Stimulated activated memory B cell treated with anti-CD40 and anti-IgM and Interleukin-4, amounts not matched to agents 10 μg/mL and 1 μg/mL and 100 μg/mL, for 72 hours (primary cell): Measurements from ENCODE around the gene VARS1.
"Not testable (repeated sequence)": the region's sequence is repeated elsewhere in the genome, so short reads cannot be mapped to it uniquely, and the experiment has no call there.

ENCODE experiments used
- ATAC-seq: fragments of 150-1000 bp; cut with Tn5 transposase; 2 replicates; pipeline ENCODE4 v1.10.0; 2021
- H3K27ac Mint-ChIP-seq: one replicate; pipeline ENCODE4 v1.8.0; 2022; ENCODE audit warnings: mild to moderate bottlenecking, mixed read lengths
- H3K27me3 Mint-ChIP-seq: one replicate; pipeline ENCODE4 v1.8.0; 2022; ENCODE audit warnings: mixed read lengths
- H3K36me3 Mint-ChIP-seq: one replicate; pipeline ENCODE4 v1.8.0; 2022; ENCODE audit warnings: mixed read lengths
- H3K4me1 Mint-ChIP-seq: one replicate; pipeline ENCODE4 v1.8.0; 2022; ENCODE audit warnings: mixed read lengths
- H3K4me3 Mint-ChIP-seq: one replicate; pipeline ENCODE4 v1.8.0; 2022; ENCODE audit warnings: mild to moderate bottlenecking, moderate library complexity, mixed read lengths
- H3K9me3 Mint-ChIP-seq: one replicate; pipeline ENCODE4 v1.8.0; 2022; ENCODE audit warnings: mixed read lengths

VARS1 gene

DNA sequence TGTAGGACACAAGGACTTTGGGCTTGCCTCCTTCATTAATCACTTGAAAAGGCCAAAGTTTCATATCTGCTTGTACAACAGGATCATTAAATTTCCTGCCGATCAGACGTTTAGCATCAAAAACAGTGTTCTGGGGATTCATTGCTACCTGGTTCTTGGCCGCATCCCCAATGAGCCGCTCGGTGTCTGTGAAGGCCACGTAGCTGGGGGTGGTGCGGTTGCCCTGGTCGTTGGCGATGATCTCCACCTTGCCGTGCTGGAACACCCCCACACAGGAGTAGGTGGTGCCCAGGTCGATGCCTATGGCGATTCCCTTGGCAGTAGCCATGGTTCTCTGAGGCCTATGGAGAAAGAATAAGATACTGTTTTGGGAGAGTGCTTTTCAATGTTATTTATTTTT lies 16.1 kb upstream of the VARS1 start:
- Mint-ChIP-seq H3K4me3 (no peak overlapping the region), H3K36me3 (peaks cover 12% of the 10 kb centered on the region), H3K9me3 (no peaks in the 10 kb centered on the region), H3K4me1 (peaks cover 26% of the 10 kb centered on the region), H3K27ac (no peak overlapping the region), H3K27me3 (no peaks in the 10 kb centered on the region)
- no peak for ATAC-seq

DNA sequence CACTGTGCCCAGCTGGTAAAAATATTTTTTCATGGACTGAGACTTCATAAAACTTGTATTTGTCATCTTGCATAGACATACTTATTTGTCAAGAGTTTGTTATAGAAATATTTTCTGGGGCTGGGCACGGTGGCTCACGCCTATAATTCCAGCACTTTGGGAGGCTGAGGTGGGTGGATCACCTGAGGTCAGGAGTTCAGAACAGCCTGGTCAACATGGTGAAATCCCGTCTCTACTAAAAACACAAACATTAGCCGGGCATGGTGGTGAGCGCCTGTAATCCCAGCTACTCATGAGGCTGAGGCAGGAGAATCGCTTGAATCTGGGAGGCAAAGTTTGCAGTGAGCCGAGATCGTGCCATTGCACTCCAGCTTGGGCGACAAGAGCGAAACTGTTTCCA lies 13.0 kb upstream of the VARS1 start:
- H3K9me3 Mint-ChIP-seq, ATAC-seq, H3K27ac Mint-ChIP-seq, H3K4me3 Mint-ChIP-seq, H3K27me3 Mint-ChIP-seq: not testable (repeated sequence)
- peaks cover 12% of the 10 kb centered on the region for H3K36me3 Mint-ChIP-seq
- H3K4me1 Mint-ChIP-seq, result peaks cover 31% of the 10 kb centered on the region

DNA sequence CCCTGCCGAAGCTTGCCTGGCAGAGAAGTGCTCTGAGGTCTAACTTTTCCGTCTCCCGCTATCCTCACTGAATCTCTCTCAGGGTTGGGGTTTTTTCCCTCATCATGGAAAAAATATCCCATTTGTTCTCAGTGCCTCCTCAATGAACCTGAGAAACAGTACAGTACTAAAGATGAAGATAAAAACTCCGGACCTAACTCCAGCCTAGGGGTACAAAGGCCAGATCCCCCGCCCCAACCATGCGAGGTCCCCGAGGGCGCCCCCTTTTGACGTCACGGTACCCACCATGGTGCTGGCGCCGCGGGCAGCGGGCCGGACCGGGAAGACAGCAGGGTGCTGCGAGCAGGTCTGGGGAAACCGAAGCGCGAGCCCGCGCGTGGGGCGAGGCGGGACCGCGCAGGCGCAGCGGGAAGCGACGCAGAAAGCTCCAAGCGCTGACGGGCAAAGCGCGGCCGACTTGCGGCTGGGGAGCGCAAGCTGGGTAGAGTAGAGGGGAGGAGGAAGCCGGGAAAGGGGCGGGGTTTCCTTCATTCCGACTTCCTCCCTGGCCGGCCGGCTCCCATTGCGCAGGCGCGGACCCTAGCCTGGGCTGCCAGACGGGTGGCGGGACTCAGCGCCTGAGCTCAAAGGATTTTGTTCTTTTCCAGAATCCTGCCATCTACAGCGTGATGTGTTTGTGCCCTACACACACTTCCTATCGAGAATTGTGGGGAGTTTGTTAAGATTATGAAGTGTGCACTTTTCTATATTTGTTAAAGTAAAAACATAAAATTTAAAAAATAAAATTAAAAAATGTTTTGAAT lies 11.1 kb upstream of the VARS1 start, which contains the start of gene LSM2:
TSS of gene LSM2 (minus strand) at position 497 of the 803 bp plus-strand sequence. CDS start at position 288, 209 bp downstream.
- Mint-ChIP-seq H3K27me3 (no peaks in the 10 kb centered on the region), H3K4me1 (peaks cover 24% of the 10 kb centered on the region), H3K36me3 (peaks cover 19% of the 10 kb centered on the region), H3K27ac (peak within 1 kb of the TSS; percentile 99), H3K4me3 (peak within 1 kb of the TSS; percentile 98), H3K9me3 (no peaks in the 10 kb centered on the region)
- ATAC-seq, result peak; percentile 98

DNA sequence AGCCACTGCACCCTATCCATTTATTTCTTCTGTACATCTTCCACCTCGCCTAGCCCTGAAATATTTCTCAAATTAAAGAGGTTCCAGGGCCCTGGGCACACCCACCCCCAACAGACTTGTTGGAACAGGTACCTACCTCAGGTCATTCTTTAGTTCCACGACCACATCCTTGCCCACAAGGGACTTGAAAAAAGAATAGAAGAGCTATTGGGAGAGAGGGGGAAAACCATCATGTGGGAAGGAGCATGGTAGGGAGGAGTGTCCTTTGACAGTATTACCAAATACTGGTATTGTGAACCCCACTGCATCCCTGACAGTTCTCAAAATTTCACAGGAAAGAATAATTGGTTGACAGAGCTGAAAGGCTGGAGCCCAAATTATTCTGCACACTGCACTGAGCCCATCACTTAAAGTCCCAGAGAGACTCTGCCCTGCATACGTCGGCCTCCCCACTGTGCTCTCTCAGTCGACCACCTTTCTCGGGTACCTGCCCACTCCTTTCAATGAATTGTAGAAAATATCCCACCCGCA lies 10.5 kb upstream of the VARS1 start:
- peak overlapping the region; percentile 99 for H3K27ac Mint-ChIP-seq
- H3K4me1 Mint-ChIP-seq, result peaks cover 24% of the 10 kb centered on the region
- peak; percentile 34 for ATAC-seq
- peak overlapping the region; percentile 98 for H3K4me3 Mint-ChIP-seq
- H3K27me3 Mint-ChIP-seq, result no peaks in the 10 kb centered on the region
- peaks cover 19% of the 10 kb centered on the region for H3K36me3 Mint-ChIP-seq
- H3K9me3 Mint-ChIP-seq, result no peaks in the 10 kb centered on the region

DNA sequence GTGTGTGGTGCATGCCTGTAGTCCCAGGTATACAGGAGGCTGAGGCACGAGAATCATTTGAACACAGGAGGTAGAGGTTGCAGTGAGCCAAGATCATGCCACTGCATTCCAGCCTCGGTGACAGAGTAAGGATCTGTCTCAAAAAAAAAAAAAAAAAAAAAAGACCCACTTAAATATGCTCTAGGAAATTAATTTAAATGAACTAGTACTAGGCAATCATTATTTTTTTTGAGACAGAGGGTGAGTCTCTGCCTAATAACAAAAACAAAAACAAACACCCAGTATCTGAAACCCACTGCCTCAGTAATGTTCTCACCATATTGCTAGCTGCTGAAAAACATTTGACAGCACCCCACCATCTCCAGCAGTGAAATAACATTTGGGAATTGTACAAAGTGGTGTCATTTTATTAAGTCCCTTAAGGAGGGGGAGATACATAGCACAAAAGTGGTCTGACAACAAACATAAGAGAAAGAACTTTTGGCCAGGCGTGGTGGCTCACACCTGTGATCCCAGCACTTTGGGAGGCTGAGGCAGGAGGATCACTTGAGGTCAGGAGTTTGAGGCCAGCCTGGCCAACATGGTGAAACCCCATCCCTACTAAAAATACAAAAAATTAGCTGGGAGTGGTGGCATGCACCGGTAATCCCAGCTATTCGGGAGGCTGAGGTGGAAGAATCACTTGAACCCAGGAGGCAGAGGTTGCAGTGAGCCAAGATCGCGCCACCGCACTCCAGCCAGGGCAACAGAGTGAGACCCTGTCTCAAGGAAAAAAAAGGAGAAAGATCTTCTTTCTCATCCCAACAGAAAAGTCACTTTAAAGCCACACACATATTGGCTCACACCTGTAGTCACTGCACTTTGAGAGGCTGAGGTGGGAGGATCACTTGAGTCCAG lies 5.7 kb upstream of the VARS1 start:
- ATAC-seq, H3K9me3 Mint-ChIP-seq, H3K36me3 Mint-ChIP-seq, H3K27ac Mint-ChIP-seq, H3K4me3 Mint-ChIP-seq, H3K27me3 Mint-ChIP-seq: not testable (repeated sequence)
- H3K4me1 Mint-ChIP-seq, result peaks cover 30% of the 10 kb centered on the region

DNA sequence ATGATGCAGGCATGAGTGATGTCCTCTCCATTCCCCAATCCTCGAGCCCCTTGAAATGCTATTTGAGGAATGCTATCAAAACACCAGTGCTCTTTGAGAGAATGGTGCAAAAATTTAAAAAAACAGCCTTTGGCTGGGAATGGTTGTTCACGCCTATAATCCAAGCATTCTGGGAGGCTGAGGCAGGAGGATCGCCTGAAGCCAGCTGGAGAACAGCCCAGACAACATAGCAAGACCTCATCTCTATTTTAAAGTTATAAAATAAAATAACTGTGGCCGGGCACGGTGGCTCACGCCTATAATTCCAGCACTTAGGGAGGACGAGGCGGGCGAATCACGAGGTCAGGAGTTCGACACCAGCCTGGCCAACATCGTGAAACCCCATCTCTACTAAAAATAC lies 4.2 kb upstream of the VARS1 start:
- Mint-ChIP-seq H3K27me3 (no peaks in the 10 kb centered on the region), H3K4me1 (peaks cover 22% of the 10 kb centered on the region), H3K36me3 (peaks cover 7% of the 10 kb centered on the region), H3K4me3 (no peak overlapping the region), H3K9me3 (no peaks in the 10 kb centered on the region), H3K27ac (no peak overlapping the region)
- ATAC-seq, result no peak

DNA sequence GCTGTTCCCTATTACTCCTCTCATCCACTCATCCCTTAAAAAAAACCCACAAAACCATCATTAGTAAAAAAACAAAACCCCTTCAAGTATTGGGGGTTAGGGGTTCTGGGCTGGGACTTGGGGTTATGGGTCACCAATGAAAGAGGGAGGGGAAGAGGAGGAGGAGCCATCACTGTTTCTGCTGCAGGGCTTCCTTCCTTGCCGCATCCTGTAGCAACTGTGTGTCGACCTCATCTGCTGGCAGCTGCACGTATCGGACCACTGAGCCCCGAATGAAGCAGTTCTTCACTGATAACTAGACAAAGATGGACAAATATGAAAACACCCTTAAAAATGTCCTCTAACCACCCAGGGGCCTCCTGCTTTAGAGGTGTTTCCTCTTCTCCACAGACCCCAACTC lies 2.0 kb upstream of the VARS1 start:
- H3K27ac Mint-ChIP-seq, result peak overlapping the region; percentile 37
- peaks cover 36% of the 10 kb centered on the region for H3K4me1 Mint-ChIP-seq
- no peak for ATAC-seq
- H3K36me3 Mint-ChIP-seq, result peaks cover 3% of the 10 kb centered on the region
- H3K27me3 Mint-ChIP-seq, result no peaks in the 10 kb centered on the region
- H3K4me3 Mint-ChIP-seq, result no peak overlapping the region
- H3K9me3 Mint-ChIP-seq, result no peaks in the 10 kb centered on the region

DNA sequence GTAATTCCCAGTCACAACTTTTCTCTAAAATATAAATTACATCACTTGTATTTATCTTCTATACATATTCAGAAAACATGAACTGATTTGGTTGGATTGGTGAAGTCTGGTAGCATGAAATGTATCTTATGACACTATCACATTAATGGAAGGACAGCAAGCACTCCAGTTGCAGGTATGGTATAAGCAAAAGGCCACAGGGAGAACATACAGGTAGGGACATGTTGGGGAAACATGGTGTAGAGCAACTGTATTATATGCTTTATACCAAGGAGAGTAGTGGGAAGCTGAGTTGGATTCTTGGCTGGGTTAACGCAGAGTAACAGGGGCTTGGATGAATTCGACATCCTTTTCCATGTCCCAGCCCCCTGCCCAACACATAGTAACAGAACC lies 1.4 kb upstream of the VARS1 start:
- Mint-ChIP-seq H3K27ac (peak overlapping the region; percentile 96), H3K36me3 (peaks cover 9% of the 10 kb centered on the region), H3K27me3 (no peaks in the 10 kb centered on the region), H3K9me3 (no peaks in the 10 kb centered on the region), H3K4me1 (peaks cover 42% of the 10 kb centered on the region), H3K4me3 (no peak overlapping the region)
- no peak for ATAC-seq

DNA sequence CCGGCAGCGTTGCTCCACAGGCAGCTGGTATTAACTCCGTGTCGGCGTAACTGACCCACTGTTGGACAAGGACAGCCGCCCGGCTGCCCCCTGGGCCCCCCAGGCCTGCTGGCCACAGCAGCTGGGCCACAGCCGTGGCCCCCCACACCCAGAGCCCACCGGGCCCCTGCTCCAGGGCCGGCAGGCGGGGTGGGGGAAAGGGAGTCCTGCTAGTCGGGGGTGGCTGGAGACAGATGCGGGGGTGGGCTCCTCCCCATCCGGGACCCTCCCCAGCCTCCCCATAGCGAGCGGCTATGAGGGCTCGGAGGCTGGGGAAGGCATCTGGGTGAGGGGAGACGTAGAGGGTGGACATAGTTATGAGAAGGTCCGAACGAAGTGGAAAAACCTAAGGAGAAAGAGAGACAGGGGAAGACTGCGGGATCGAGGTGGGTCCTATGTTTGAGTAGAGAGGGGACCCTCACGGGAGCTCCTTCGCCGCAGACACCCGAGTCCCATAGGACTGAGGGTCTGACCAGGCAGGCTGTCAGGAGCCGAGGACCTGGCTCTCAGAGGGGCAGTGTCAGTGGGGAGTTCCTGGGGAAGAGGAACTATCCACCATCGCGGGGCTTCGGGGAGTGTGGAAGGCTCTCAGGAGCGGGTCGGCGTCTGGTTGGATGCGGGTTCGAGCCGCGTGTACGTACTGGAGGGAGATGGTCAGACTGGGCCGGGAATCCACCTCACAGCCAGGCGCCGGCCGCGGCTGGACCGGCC lies 511 bp downstream of the VARS1 start:
- ATAC-seq, result peak; percentile 17
- Mint-ChIP-seq H3K4me3 (peak overlapping the region; percentile 84), H3K9me3 (no peaks in the 10 kb centered on the region), H3K4me1 (peaks cover 61% of the 10 kb centered on the region), H3K27me3 (no peaks in the 10 kb centered on the region), H3K27ac (peak overlapping the region; percentile 96), H3K36me3 (peaks cover 26% of the 10 kb centered on the region)

DNA sequence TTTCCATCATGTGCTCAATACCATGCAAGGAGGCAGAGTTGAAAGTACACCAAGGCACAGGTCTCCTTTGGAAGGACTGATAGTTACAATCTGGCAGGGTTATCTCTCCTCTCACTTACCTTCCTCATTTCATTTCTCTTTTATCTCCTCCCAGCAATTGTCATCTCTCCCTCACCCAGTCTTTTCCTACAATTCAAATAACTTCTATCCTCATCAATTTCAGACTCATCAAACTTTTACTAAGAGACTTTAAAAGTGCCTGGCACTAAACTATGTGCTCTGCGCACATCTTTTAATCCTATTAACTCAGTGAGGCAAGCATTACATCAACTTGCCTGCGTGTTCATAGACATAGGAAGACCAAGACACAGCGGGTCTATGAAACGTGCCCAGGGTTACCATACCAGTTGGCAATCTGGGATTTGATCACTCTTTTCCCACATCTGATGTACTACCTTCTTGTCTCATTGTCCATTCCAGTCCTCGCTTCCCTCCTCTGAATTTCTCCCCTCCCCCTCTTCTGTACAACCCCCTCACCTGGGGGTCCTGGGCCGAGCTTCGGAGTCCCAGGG lies 1.2 kb downstream of the VARS1 start:
- Mint-ChIP-seq H3K36me3 (peaks cover 33% of the 10 kb centered on the region), H3K9me3 (no peaks in the 10 kb centered on the region), H3K27ac (peak overlapping the region; percentile 96), H3K4me1 (peaks cover 68% of the 10 kb centered on the region), H3K27me3 (no peaks in the 10 kb centered on the region), H3K4me3 (peak overlapping the region; percentile 84)
- ATAC-seq, result no peak

DNA sequence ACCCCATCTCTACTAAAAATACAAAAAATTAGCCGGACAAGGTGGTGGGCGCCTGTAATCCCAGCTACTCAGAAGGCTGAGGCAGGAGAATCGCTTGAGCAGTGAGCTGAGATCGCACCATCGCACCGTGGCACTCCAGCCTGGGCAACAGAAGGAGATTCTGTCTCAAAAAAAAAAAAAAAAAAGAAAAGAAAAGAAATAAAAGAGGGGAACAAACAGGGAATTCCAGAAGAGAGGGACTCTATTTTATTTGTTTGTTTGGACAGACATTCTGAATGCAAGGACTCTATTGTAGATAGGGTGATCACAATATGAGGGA lies 1.7 kb downstream of the VARS1 start:
- Mint-ChIP-seq H3K4me3 (peak overlapping the region; percentile 84), H3K27ac (peak overlapping the region; percentile 96), H3K4me1 (peaks cover 73% of the 10 kb centered on the region), H3K36me3 (peaks cover 33% of the 10 kb centered on the region)
- not testable (repeated sequence) for ATAC-seq, H3K9me3 Mint-ChIP-seq, H3K27me3 Mint-ChIP-seq

DNA sequence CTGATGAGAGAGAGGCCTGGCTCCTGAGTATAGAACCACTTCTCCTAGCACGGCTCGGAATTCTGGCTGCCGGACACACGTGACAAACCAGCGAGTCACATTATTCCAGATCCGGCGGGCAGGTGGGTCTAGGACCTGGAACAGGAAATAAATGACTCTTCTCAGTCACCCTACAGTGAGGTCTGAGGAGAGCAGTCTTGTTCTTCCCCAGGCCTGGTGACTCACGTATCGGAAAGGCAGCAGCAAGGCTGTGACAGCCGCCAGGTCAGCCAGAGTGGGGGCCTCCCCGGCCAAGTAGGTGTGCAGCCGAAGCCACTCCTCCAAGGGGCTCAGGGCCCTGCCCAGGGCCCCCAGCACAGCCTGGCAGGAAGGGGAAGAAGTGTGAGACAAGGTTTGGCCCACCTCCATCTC lies 2.8 kb downstream of the VARS1 start:
- H3K4me1 Mint-ChIP-seq, result peaks cover 66% of the 10 kb centered on the region

DNA sequence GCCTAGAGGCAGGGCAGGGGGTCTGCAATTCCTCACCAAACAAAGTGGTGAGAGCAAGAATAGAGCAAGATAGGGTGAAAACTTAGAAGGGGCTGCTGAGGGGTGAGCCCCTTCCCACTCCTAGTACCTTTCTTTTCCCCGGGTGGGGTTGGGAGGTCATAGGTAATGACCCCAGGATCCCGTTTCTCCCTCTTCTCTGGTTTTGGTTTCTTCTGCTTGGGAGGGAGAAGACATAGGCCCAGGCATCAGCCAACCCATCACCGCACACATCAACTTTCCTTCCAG lies 3.5 kb downstream of the VARS1 start:
- no peak overlapping the region for H3K4me3 Mint-ChIP-seq
- H3K36me3 Mint-ChIP-seq, result peaks cover 33% of the 10 kb centered on the region
- ATAC-seq, result no peak
- H3K27me3 Mint-ChIP-seq, result no peaks in the 10 kb centered on the region
- peaks cover 59% of the 10 kb centered on the region for H3K4me1 Mint-ChIP-seq
- no peaks in the 10 kb centered on the region for H3K9me3 Mint-ChIP-seq
- peak overlapping the region; percentile 96 for H3K27ac Mint-ChIP-seq

More for the DNA sequence above, 2.8 kb downstream of the VARS1 start:
- Mint-ChIP-seq H3K27ac (peak overlapping the region; percentile 96), H3K36me3 (peaks cover 33% of the 10 kb centered on the region), H3K9me3 (no peaks in the 10 kb centered on the region), H3K4me3 (peak overlapping the region; percentile 35), H3K27me3 (no peaks in the 10 kb centered on the region)
- ATAC-seq, result no peak

DNA sequence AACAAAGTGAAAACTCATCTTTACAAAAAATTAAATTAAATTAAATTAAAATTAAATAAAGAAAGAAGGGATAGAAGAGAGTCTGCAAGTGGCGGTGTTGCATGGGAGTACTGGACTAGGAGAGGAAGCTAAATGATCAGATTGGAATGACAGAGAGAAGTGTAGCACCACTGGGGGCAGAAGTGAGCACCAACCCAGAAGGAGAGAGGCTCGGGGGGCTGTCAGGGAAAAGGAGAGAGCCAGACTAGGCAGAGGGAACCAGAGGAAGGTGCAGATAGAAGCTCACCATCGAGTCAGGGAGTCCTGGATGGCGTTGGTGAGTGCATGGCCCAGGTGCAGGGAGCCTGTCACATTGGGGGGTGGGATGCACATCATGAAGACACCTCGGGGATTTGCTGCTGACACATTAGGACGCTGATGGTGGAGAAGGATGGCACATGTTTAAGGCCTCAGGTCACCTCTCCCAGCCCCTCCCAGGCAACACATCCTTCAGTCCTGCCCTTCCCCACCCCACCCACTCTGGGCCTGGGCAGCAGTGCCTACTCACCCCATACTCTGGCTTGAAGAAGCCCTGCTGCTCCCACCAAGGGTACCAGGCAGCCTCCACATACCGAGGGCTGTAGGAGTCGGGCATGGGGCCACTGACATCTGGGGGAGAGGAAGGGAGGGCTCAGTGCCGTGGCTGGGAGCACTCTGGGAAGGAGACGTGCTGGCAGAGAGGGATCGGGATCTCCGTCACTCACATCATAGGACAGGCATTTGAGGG lies 4.0 kb downstream of the VARS1 start:
- no peak for ATAC-seq
- Mint-ChIP-seq H3K4me1 (peaks cover 59% of the 10 kb centered on the region), H3K27me3 (no peaks in the 10 kb centered on the region), H3K4me3 (no peak overlapping the region), H3K9me3 (no peaks in the 10 kb centered on the region), H3K36me3 (peaks cover 33% of the 10 kb centered on the region), H3K27ac (peak overlapping the region; percentile 96)
